ENCODE data around the gene SRR.
"Not testable (repeated sequence)": the region's sequence is repeated elsewhere in the genome, so short reads cannot be mapped to it uniquely, and the experiment has no call there.

SRR gene, protein sequence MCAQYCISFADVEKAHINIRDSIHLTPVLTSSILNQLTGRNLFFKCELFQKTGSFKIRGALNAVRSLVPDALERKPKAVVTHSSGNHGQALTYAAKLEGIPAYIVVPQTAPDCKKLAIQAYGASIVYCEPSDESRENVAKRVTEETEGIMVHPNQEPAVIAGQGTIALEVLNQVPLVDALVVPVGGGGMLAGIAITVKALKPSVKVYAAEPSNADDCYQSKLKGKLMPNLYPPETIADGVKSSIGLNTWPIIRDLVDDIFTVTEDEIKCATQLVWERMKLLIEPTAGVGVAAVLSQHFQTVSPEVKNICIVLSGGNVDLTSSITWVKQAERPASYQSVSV

GRCh38 chr17:2303204-2304188 lies at the start of gene SRR, which contains the start of gene SMG6:
TSS of gene SRR (plus strand) at chr17:2303950. CDS start at chr17:2315561, 11,611 bp downstream.
TSS of gene SMG6 (minus strand) at chr17:2303785. CDS start at chr17:2303720, 65 bp downstream.
- Histone ChIP-seq H3K4me1 (ENCODE audit: control insufficient read depth in 5 of 5, insufficient read depth in 5 of 5, low read length in 5 of 5) (peaks cover 2 to 22% (median 14%) of the 10 kb centered on the region in 5 donors), H3K4me3 (ENCODE audit: low read depth in 1 of 5, low read length in 5 of 5) (peak within 1 kb of the TSS; percentile 81 to 92 (median 91)), H3K9ac (ENCODE audit: low read length in 5 of 5) (peak within 1 kb of the TSS; percentile 22 to 96 (median 93)), H3K9me3 (ENCODE audit: control insufficient read depth in 5 of 5, low read length in 5 of 5) (no peaks in the 10 kb centered on the region), H3K27ac (ENCODE audit: low read depth, low read length) (peak within 1 kb of the TSS; percentile 75), H3K27me3 (ENCODE audit: control insufficient read depth in 5 of 5, insufficient read depth in 4 of 5, low read length in 5 of 5) (no peaks in the 10 kb centered on the region), H3K36me3 (ENCODE audit: control insufficient read depth in 5 of 5, insufficient read depth in 5 of 5, low read length in 5 of 5) (peaks cover 0 to 18% (median 13%) of the 10 kb centered on the region in 5 donors)

DNA sequence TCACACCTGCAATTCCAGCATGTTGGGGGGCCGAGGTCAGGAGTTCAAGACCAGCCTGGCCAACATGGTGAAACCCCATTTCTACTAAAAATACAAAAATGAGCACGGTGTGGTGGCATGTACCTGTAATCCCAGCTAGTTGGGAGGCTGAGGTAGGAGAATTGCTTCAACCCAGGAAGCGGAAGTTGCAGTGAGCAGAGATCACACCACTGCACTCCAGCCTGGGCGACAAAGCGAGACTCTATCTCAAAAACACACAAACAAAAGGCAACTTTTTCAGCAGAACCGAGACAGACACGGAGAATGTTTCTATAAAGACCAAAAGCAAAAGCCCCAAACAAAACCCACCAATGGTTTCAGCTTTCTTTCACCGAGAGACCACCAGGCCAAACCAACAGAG lies 44.9 kb upstream of the SRR start:
- not testable (repeated sequence) for H3K27ac ChIP-seq (ENCODE audit: low read depth, low read length); H3K9ac ChIP-seq (ENCODE audit: low read length in 5 of 5); H3K27me3 ChIP-seq (ENCODE audit: control insufficient read depth in 5 of 5, insufficient read depth in 4 of 5, low read length in 5 of 5); H3K9me3 ChIP-seq (ENCODE audit: control insufficient read depth in 5 of 5, low read length in 5 of 5); H3K4me3 ChIP-seq (ENCODE audit: low read depth in 1 of 5, low read length in 5 of 5); H3K36me3 ChIP-seq (ENCODE audit: control insufficient read depth in 5 of 5, insufficient read depth in 5 of 5, low read length in 5 of 5)
- H3K4me1 ChIP-seq (ENCODE audit: control insufficient read depth in 5 of 5, insufficient read depth in 5 of 5, low read length in 5 of 5): peaks cover 2 to 37% (median 28%) of the 10 kb centered on the region in 5 donors

- H3K4me3 ChIP-seq (ENCODE audit: low read depth in 1 of 5, low read length in 5 of 5): no peak overlapping the region
- H3K9me3 ChIP-seq (ENCODE audit: control insufficient read depth in 5 of 5, low read length in 5 of 5): no peaks in the 10 kb centered on the region
- H3K27me3 ChIP-seq (ENCODE audit: control insufficient read depth in 5 of 5, insufficient read depth in 4 of 5, low read length in 5 of 5): no peaks in the 10 kb centered on the region
- H3K27ac ChIP-seq (ENCODE audit: low read depth, low read length): peak overlapping the region; percentile 26
- H3K9ac ChIP-seq (ENCODE audit: low read length in 5 of 5): no peak overlapping the region
- H3K36me3 ChIP-seq (ENCODE audit: control insufficient read depth in 5 of 5, insufficient read depth in 5 of 5, low read length in 5 of 5): peaks cover 0 to under 1% (median 0%) of the 10 kb centered on the region in 5 donors
- H3K4me1 ChIP-seq (ENCODE audit: control insufficient read depth in 5 of 5, insufficient read depth in 5 of 5, low read length in 5 of 5): peaks cover 2 to 46% (median 37%) of the 10 kb centered on the region in 5 donors
Measured at GRCh38 chr17:2259769-2260536, 43.8 kb upstream of the SRR start.

DNA sequence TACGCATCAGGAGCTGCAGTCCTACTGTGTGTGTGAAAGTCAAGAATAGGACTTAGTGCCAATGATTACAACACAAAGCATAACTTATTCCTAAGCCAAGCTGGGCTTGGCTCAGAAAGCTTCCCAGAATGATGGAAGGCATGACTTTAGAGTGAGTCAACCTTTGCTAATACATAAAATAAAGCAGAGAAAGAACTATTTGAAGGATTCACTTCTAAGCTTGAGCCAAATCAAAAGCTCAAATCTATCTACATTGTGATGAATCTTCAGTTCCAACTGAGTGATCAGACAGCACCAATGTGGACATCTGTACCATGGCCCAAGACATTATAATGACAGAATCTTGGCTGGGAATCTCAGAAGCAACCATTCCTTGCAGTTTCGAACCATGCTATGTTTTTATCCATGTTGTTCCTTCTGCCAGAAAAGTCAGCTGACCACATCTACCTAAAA lies 41.6 kb upstream of the SRR start:
- H3K27ac ChIP-seq (ENCODE audit: low read depth, low read length): peak overlapping the region; percentile 63
- H3K36me3 ChIP-seq (ENCODE audit: control insufficient read depth in 5 of 5, insufficient read depth in 5 of 5, low read length in 5 of 5): peaks cover 0 to 7% (median 3%) of the 10 kb centered on the region in 5 donors
- no peaks in the 10 kb centered on the region for H3K27me3 ChIP-seq (ENCODE audit: control insufficient read depth in 5 of 5, insufficient read depth in 4 of 5, low read length in 5 of 5)
- no peak overlapping the region for H3K9ac ChIP-seq (ENCODE audit: low read length in 5 of 5)
- H3K9me3 ChIP-seq (ENCODE audit: control insufficient read depth in 5 of 5, low read length in 5 of 5): no peaks in the 10 kb centered on the region
- peaks cover 2 to 46% (median 37%) of the 10 kb centered on the region in 5 donors for H3K4me1 ChIP-seq (ENCODE audit: control insufficient read depth in 5 of 5, insufficient read depth in 5 of 5, low read length in 5 of 5)
- H3K4me3 ChIP-seq (ENCODE audit: low read depth in 1 of 5, low read length in 5 of 5): no peak overlapping the region

DNA sequence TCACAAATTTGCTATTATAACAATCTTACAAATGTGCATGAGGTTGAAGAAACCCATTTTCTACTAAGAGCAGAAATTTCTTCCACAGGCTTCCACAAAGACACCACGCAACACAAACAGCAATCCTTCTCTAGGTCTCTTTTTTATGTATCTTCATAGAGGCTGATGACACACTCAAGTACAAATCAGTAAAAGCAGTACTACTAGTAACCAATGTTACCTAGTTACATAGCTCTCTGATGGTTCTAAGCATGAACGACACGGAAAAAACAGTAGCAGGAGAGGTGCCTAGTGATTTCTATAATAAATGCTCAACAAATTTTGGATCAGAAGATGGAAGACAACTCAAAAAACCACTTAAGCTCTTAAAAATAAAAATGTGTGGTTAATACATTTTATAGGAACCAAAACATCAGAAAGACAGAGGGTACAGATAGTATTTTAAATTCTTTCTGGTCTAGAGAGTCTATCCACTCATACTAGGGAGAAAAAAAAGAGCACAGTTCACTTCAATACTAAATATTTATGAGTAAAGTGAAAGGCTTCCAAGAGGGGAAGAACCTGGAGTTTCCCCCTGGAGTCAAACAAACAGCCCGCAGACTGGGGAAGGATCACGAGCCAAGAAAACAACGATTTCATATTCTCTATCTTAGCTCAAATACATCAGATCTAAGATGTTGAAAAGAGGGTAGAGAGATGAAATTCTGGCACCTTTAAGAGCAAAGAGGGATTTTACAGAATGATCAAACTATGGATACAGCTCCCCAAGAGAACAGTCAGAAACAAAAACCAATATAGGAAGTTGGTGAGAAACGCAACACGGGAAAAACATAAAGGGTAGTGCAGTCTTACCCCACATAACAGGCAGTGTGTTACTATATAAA lies 40.3 kb upstream of the SRR start:
- no peaks in the 10 kb centered on the region for H3K27me3 ChIP-seq (ENCODE audit: control insufficient read depth in 5 of 5, insufficient read depth in 4 of 5, low read length in 5 of 5)
- H3K9ac ChIP-seq (ENCODE audit: low read length in 5 of 5): peak overlapping the region in 1 of 5 donors; percentile 24
- no peak overlapping the region for H3K4me3 ChIP-seq (ENCODE audit: low read depth in 1 of 5, low read length in 5 of 5)
- H3K36me3 ChIP-seq (ENCODE audit: control insufficient read depth in 5 of 5, insufficient read depth in 5 of 5, low read length in 5 of 5): peaks cover 0 to 7% (median 3%) of the 10 kb centered on the region in 5 donors
- peaks cover 2 to 41% (median 33%) of the 10 kb centered on the region in 5 donors for H3K4me1 ChIP-seq (ENCODE audit: control insufficient read depth in 5 of 5, insufficient read depth in 5 of 5, low read length in 5 of 5)
- peak overlapping the region; percentile 63 for H3K27ac ChIP-seq (ENCODE audit: low read depth, low read length)
- no peaks in the 10 kb centered on the region for H3K9me3 ChIP-seq (ENCODE audit: control insufficient read depth in 5 of 5, low read length in 5 of 5)

DNA sequence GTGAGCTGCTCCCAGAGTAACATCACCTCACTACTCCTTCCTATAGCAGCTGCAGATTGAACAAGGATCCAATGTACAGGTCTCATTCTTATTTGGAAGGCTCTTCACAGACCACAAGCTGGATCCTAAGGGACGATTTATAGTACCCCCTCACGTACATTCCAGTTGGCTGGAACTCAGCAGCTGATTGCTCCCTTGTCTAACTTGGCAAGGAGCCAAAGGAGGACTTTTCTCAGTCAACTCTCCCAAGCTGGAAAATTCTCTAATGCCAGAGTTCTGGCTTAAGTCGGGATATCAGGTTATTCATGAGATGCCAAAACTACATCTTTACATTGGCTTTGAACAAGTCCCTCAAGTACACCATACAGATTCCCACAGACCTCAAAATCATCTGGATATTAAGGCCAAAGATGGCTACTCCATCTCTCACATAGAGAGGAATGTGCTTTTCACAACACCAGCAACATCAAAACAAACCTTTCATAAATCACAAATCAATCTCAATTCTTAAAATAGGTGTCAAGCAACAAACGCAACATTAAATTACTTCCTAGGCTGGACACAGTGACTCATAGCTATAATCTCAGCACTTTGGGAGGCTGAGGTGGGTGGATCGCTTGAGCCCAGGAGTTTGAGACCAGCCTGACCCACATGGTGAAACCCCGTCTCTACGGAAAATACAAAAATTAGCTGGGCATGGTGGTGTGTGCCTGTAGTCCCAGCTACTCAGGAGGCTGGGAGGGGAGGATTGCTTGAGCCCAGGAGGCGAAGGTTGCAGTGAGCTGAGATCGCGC lies 39.5 kb upstream of the SRR start:
- Histone ChIP-seq H3K9ac (ENCODE audit: low read length in 5 of 5) (peak overlapping the region in 1 of 5 donors; percentile 24), H3K27ac (ENCODE audit: low read depth, low read length) (peak overlapping the region; percentile 63), H3K9me3 (ENCODE audit: control insufficient read depth in 5 of 5, low read length in 5 of 5) (no peaks in the 10 kb centered on the region), H3K36me3 (ENCODE audit: control insufficient read depth in 5 of 5, insufficient read depth in 5 of 5, low read length in 5 of 5) (peaks cover 0 to 7% (median 3%) of the 10 kb centered on the region in 5 donors), H3K4me3 (ENCODE audit: low read depth in 1 of 5, low read length in 5 of 5) (no peak overlapping the region), H3K27me3 (ENCODE audit: control insufficient read depth in 5 of 5, insufficient read depth in 4 of 5, low read length in 5 of 5) (no peaks in the 10 kb centered on the region), H3K4me1 (ENCODE audit: control insufficient read depth in 5 of 5, insufficient read depth in 5 of 5, low read length in 5 of 5) (peaks cover 2 to 33% (median 28%) of the 10 kb centered on the region in 5 donors)

- H3K27ac ChIP-seq (ENCODE audit: low read depth, low read length); H3K9ac ChIP-seq (ENCODE audit: low read length in 5 of 5); H3K36me3 ChIP-seq (ENCODE audit: control insufficient read depth in 5 of 5, insufficient read depth in 5 of 5, low read length in 5 of 5); H3K4me3 ChIP-seq (ENCODE audit: low read depth in 1 of 5, low read length in 5 of 5); H3K9me3 ChIP-seq (ENCODE audit: control insufficient read depth in 5 of 5, low read length in 5 of 5); H3K27me3 ChIP-seq (ENCODE audit: control insufficient read depth in 5 of 5, insufficient read depth in 4 of 5, low read length in 5 of 5): not testable (repeated sequence)
- H3K4me1 ChIP-seq (ENCODE audit: control insufficient read depth in 5 of 5, insufficient read depth in 5 of 5, low read length in 5 of 5): peaks cover 2 to 32% (median 24%) of the 10 kb centered on the region in 5 donors
Measured at GRCh38 chr17:2265166-2265565, 38.6 kb upstream of the SRR start.

DNA sequence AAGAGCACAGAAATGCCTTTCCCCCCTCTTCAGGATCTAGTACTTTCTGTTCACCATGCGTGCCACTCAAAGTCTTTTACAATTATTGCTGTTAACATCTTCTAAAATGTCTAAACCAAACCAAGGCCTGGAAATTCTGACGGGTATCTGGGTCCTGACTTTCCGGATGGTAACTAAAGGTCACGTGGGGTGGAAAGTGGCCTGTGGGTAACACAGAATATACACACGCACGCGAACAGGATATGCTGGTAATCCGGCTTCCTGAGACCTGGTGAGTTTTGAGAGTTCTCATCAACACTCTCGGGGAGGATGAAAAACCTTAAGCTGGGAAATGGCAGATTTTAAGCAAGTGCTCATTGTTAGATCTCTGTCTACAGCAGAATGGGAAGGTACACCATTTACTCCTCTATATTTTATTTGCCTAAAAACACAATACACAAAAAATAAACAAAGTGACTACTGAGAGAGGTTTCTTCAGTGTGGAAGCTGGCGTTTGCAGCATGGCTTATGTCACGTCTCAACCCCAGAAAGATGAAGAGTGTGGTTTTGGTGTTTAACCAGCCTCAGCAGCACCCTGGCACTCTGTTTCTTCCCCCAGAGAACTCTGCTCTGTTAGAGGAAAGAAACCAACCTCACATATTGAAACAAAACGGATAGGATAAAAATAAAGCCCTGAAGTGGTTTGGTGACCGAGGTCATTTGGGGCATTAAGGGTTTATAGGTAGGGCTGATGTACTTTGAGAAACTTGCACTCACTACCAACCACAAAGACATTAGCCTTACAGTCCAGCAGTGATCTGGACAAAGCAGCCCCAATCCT lies 37.5 kb upstream of the SRR start:
- Histone ChIP-seq H3K27ac (ENCODE audit: low read depth, low read length) (no peak overlapping the region), H3K9ac (ENCODE audit: low read length in 5 of 5) (no peak overlapping the region), H3K27me3 (ENCODE audit: control insufficient read depth in 5 of 5, insufficient read depth in 4 of 5, low read length in 5 of 5) (no peaks in the 10 kb centered on the region), H3K4me1 (ENCODE audit: control insufficient read depth in 5 of 5, insufficient read depth in 5 of 5, low read length in 5 of 5) (peaks cover 2 to 39% (median 26%) of the 10 kb centered on the region in 5 donors), H3K9me3 (ENCODE audit: control insufficient read depth in 5 of 5, low read length in 5 of 5) (no peaks in the 10 kb centered on the region), H3K36me3 (ENCODE audit: control insufficient read depth in 5 of 5, insufficient read depth in 5 of 5, low read length in 5 of 5) (peaks cover 3 to 12% (median 5%) of the 10 kb centered on the region in 5 donors), H3K4me3 (ENCODE audit: low read depth in 1 of 5, low read length in 5 of 5) (no peak overlapping the region)
